Measurements from ENCODE around the gene IFNA2.
"Not testable (repeated sequence)": the region's sequence is repeated elsewhere in the genome, so short reads cannot be mapped to it uniquely, and the experiment has no call there.

The IFNA2 gene
- total RNA-seq, result 0 reads per million in 2 experiments

GRCh38 chr9:21385131-21385670 lies at the start of gene IFNA2:
Gene IFNA2 (minus strand): TSS chr9:21385398. CDS start chr9:21385329, 69 bp downstream.
- no peak for DNase-seq (ENCODE audit: low read depth)

GRCh38 chr9:21435015-21435383 lies 49.8 kb upstream of the IFNA2 start:
- DNase-seq (ENCODE audit: low read depth), result not testable (repeated sequence)

GRCh38 chr9:21434202-21435014 lies 49.2 kb upstream of the IFNA2 start:
- DNase-seq (ENCODE audit: low read depth), result peak; percentile 14

- no peak for DNase-seq (ENCODE audit: low read depth)
Observed at GRCh38 chr9:21432672-21433425, 47.7 kb upstream of the IFNA2 start.

GRCh38 chr9:21429191-21429590 lies 44.0 kb upstream of the IFNA2 start:
- no peak for DNase-seq (ENCODE audit: low read depth)

- DNase-seq (ENCODE audit: low read depth), result no peak
Observed at GRCh38 chr9:21428235-21428634, 43.0 kb upstream of the IFNA2 start.

- no peak for DNase-seq (ENCODE audit: low read depth)
Observed at GRCh38 chr9:21415493-21416267, 30.5 kb upstream of the IFNA2 start.

GRCh38 chr9:21414220-21414940 lies 29.2 kb upstream of the IFNA2 start:
- no peak for DNase-seq (ENCODE audit: low read depth)

- DNase-seq (ENCODE audit: low read depth), result no peak
Observed at GRCh38 chr9:21413624-21414023, 28.4 kb upstream of the IFNA2 start.

- no peak for DNase-seq (ENCODE audit: low read depth)
Observed at GRCh38 chr9:21413151-21413550, 28.0 kb upstream of the IFNA2 start.

- DNase-seq (ENCODE audit: low read depth), result no peak
Observed at GRCh38 chr9:21412107-21412506, 26.9 kb upstream of the IFNA2 start.

- DNase-seq (ENCODE audit: low read depth), result no peak
Observed at GRCh38 chr9:21408817-21409216, 23.6 kb upstream of the IFNA2 start, which contains the start of gene IFNA8. Gene IFNA8 (plus strand): TSS chr9:21409117. CDS start chr9:21409177, 60 bp downstream.

GRCh38 chr9:21404146-21404545 lies 18.9 kb upstream of the IFNA2 start:
- no peak for DNase-seq (ENCODE audit: low read depth)

GRCh38 chr9:21402386-21403251 lies 17.4 kb upstream of the IFNA2 start:
- no peak for DNase-seq (ENCODE audit: low read depth)

- DNase-seq (ENCODE audit: low read depth), result no peak
Observed at GRCh38 chr9:21399956-21400355, 14.8 kb upstream of the IFNA2 start.

- DNase-seq (ENCODE audit: low read depth), result no peak
Observed at GRCh38 chr9:21398955-21399489, 13.8 kb upstream of the IFNA2 start.

- DNase-seq (ENCODE audit: low read depth), result peak; percentile 35
Observed at GRCh38 chr9:21395778-21396717, 10.8 kb upstream of the IFNA2 start.

- DNase-seq (ENCODE audit: low read depth), result no peak
Observed at GRCh38 chr9:21392270-21392669, 7.1 kb upstream of the IFNA2 start.

- DNase-seq (ENCODE audit: low read depth), result no peak
Observed at GRCh38 chr9:21383627-21384026, 1.6 kb downstream of the IFNA2 start.
